RPMI7951 (cell line): ENCODE results near the gene CDKN2B-AS1. TPM values are rescaled to one million over a fixed set of nuclear protein-coding genes. Genes with fewer than 3 reads are reported as not detected.
A peak's percentile ranks its signal among the peaks of the same experiment; 100 is the strongest.

Experiments used
- DNase-seq: peaks from one replicate; pipeline ENCODE4 v3.0.0-alpha.2; 2012; ENCODE audit warnings: low read depth
- total RNA-seq: library from RNA; depleted of rRNA; stranded (reverse); fragments of >200 nt; shearing (Covaris generic); gene quantifications from 2 replicates; pipeline ENCODE4 v1.2.3, GENCODE V29; 2014

CDKN2B-AS1 gene
- total RNA-seq, 1 experiment from 2014 or later = 7.0 TPM

- DNase-seq = peak; percentile 33
Measured at GRCh38 chr9:22117511-22118384, 123.2 kb downstream of the CDKN2B-AS1 start.

- no peak for DNase-seq
Measured at GRCh38 chr9:22118810-22119521, 124.4 kb downstream of the CDKN2B-AS1 start.

- DNase-seq = peak; percentile 63
Measured at GRCh38 chr9:22119522-22120158, 125.0 kb downstream of the CDKN2B-AS1 start.

- DNase-seq = no peak
Measured at GRCh38 chr9:22120159-22120549, 125.6 kb downstream of the CDKN2B-AS1 start.

GRCh38 chr9:22120595-22120994 lies 126.0 kb downstream of the CDKN2B-AS1 start:
- no peak for DNase-seq

- peak; percentile 47 for DNase-seq
Measured at GRCh38 chr9:22124263-22125011, 129.8 kb downstream of the CDKN2B-AS1 start.

GRCh38 chr9:22129133-22129532 lies 134.5 kb downstream of the CDKN2B-AS1 start:
- DNase-seq = no peak

- no peak for DNase-seq
Measured at GRCh38 chr9:22129633-22130032, 135.0 kb downstream of the CDKN2B-AS1 start.

- no peak for DNase-seq
Measured at GRCh38 chr9:22131817-22132216, 137.2 kb downstream of the CDKN2B-AS1 start.

- DNase-seq = no peak
Measured at GRCh38 chr9:22134390-22134789, 139.8 kb downstream of the CDKN2B-AS1 start.

GRCh38 chr9:22136461-22137096 lies 142.0 kb downstream of the CDKN2B-AS1 start:
- DNase-seq = peak; percentile 83

- DNase-seq = no peak
Measured at GRCh38 chr9:22138956-22139660, 144.5 kb downstream of the CDKN2B-AS1 start.

GRCh38 chr9:22141908-22142307 lies 147.3 kb downstream of the CDKN2B-AS1 start:
- peak; percentile 70 for DNase-seq

GRCh38 chr9:22142671-22143070 lies 148.1 kb downstream of the CDKN2B-AS1 start:
- peak; percentile 57 for DNase-seq

GRCh38 chr9:22143799-22144625 lies 149.4 kb downstream of the CDKN2B-AS1 start:
- no peak for DNase-seq

- DNase-seq = no peak
Measured at GRCh38 chr9:22146604-22147003, 152.0 kb downstream of the CDKN2B-AS1 start.

- peak; percentile 96 for DNase-seq
Measured at GRCh38 chr9:22147813-22148527, 153.4 kb downstream of the CDKN2B-AS1 start.

GRCh38 chr9:22148528-22148875 lies 153.9 kb downstream of the CDKN2B-AS1 start:
- no peak for DNase-seq
